H1 (cell line): ENCODE data around the gene DCTN2. TPM values are rescaled to one million over a fixed set of nuclear protein-coding genes. Genes with fewer than 3 reads are reported as not detected.

ENCODE experiments used
- CTCF ChIA-PET: fragments of 300-600 bp; sonication (Branson Sonifier 250); formaldehyde crosslinking; loops from one replicate; lab custom pipeline; 2021; ENCODE audit not compliant: partially characterized antibody; lab: Charles Lee
- POLR2A ChIA-PET: fragments of 300-600 bp; sonication (Branson Sonifier 250); formaldehyde crosslinking; loops from one replicate; lab custom pipeline; 2021; ENCODE audit warnings: inconsistent platforms; ENCODE audit not compliant: partially characterized antibody; lab: Charles Lee
- DNase-seq, 2 experiments: peaks; one replicate each; pipeline versions ENCODE4 v3.0.0 to v3.0.0-alpha.2; 2010 to 2022; ENCODE audit warnings: low spot score in 2 of 2, low read depth in 1 of 2, mixed read lengths in 1 of 2
- FAIRE-seq: peaks from 2 replicates; lab custom pipeline; 2011; peaks lifted over from hg19 to GRCh38; lab: Jason Lieb, UNC
- H2AFZ ChIP-seq: 2 replicates; pipeline ENCODE4 v1.8.1; 2012; ENCODE audit warnings: low read length, inconsistent platforms
- H2AK5ac ChIP-seq: 2 replicates; pipeline ENCODE4 v1.6.1; 2013; ENCODE audit warnings: low read depth, low read length
- H2BK120ac ChIP-seq: replicated peaks from 2 replicates; pipeline ENCODE3; 2013; ENCODE audit warnings: low read depth, low read length, inconsistent platforms
- H2BK12ac ChIP-seq: 2 replicates; pipeline ENCODE4 v1.6.1; 2013; ENCODE audit warnings: low read depth, low read length
- H2BK15ac ChIP-seq: 2 replicates; pipeline ENCODE4 v1.6.1; 2013; ENCODE audit warnings: low read length
- H2BK20ac ChIP-seq: 2 replicates; pipeline ENCODE4 v1.6.1; 2013; ENCODE audit warnings: low read length
- H2BK5ac ChIP-seq: 2 replicates; pipeline ENCODE4 v1.6.1; 2013; ENCODE audit warnings: low read depth, low read length
- H3K14ac ChIP-seq: 2 replicates; pipeline ENCODE4 v1.6.1; 2013; ENCODE audit warnings: inconsistent platforms; ENCODE audit not compliant: insufficient read length
- H3K18ac ChIP-seq: 2 replicates; pipeline ENCODE4 v1.6.1; 2013; ENCODE audit warnings: low read length; ENCODE audit errors: extremely low read depth
- H3K23ac ChIP-seq: 2 replicates; pipeline ENCODE4 v1.6.1; 2013; ENCODE audit warnings: inconsistent platforms; ENCODE audit not compliant: insufficient read length
- H3K23me2 ChIP-seq: 2 replicates; pipeline ENCODE4 v1.6.1; 2013; ENCODE audit warnings: low read depth, low read length
- H3K27ac ChIP-seq: 2 replicates; pipeline ENCODE4 v1.6.1; 2011; ENCODE audit warnings: low read depth, low read length, inconsistent platforms
- H3K27me3 ChIP-seq, 4 experiments: replicated peaks in 1 of 4; 1 replicate in 1 of 4; 2 replicates in 3 of 4; pipeline versions ENCODE4 v1.6.1 to v1.8.1; 2011 to 2013; ENCODE audit warnings: low read length in 3 of 4, mild to moderate bottlenecking in 3 of 4, inconsistent platforms in 2 of 4, mixed read lengths in 2 of 4, moderate library complexity in 1 of 4; ENCODE audit not compliant: control insufficient read depth in 3 of 4, insufficient read depth in 3 of 4; ENCODE audit errors: extremely low read depth in 1 of 4
- H3K36me3 ChIP-seq, 4 experiments: 2 replicates each; pipeline versions ENCODE4 v1.6.1 to v1.8.1; 2011 to 2013; ENCODE audit warnings: mild to moderate bottlenecking in 4 of 4, low read length in 3 of 4, moderate library complexity in 2 of 4, control low read depth in 1 of 4, inconsistent platforms in 1 of 4; ENCODE audit not compliant: insufficient read depth in 4 of 4, control insufficient read depth in 2 of 4
- H3K4ac ChIP-seq: replicated peaks from 2 replicates; pipeline ENCODE3; 2013; ENCODE audit warnings: low read length, low read depth, mixed read lengths, inconsistent platforms; ENCODE audit not compliant: insufficient read length
- H3K4me1 ChIP-seq, 4 experiments: replicated peaks in 1 of 4; 1 replicate in 1 of 4; 2 replicates in 3 of 4; pipeline versions ENCODE4 v1.6.1 to v1.8.1; 2011 to 2013; ENCODE audit warnings: low read length in 3 of 4, inconsistent platforms in 2 of 4, mixed read lengths in 1 of 4; ENCODE audit not compliant: insufficient read depth in 4 of 4, control insufficient read depth in 3 of 4
- H3K4me2 ChIP-seq, 2 experiments: 2 replicates each; pipeline versions ENCODE4 v1.6.1 to v1.8.1; 2011 to 2013; ENCODE audit warnings: low read depth in 2 of 2, low read length in 2 of 2, control low read depth in 1 of 2, inconsistent platforms in 1 of 2, mild to moderate bottlenecking in 1 of 2; ENCODE audit not compliant: insufficient read depth in 1 of 2
- H3K4me3 ChIP-seq, 4 experiments: fragments of 200-600, 300-600 bp in 1 of 4; sonication (generic), shearing (Covaris generic), sonication (Bioruptor Twin) in 1 of 4; 2 replicates each; pipeline versions ENCODE4 v1.5.1 to v1.8.1; 2011 to 2016; ENCODE audit warnings: low read length in 4 of 4, low read depth in 3 of 4, control low read depth in 2 of 4, inconsistent platforms in 2 of 4, mild to moderate bottlenecking in 2 of 4, mixed read lengths in 1 of 4, moderate library complexity in 1 of 4; ENCODE audit not compliant: insufficient read depth in 2 of 4; ENCODE audit errors: extremely low read depth in 1 of 4
- H3K56ac ChIP-seq: replicated peaks from 2 replicates; pipeline ENCODE3; 2013; ENCODE audit warnings: low read depth, mild to moderate bottlenecking, mixed read lengths, low read length, inconsistent platforms; ENCODE audit not compliant: insufficient read length
- H3K79me1 ChIP-seq: 2 replicates; pipeline ENCODE4 v1.6.1; 2013; ENCODE audit warnings: low read depth, low read length, control low read depth
- H3K79me2 ChIP-seq, 2 experiments: 2 replicates each; pipeline versions ENCODE4 v1.6.1 to v1.8.1; 2012 to 2013; ENCODE audit warnings: low read length in 2 of 2, mild to moderate bottlenecking in 2 of 2, inconsistent platforms in 1 of 2; ENCODE audit not compliant: insufficient read depth in 2 of 2, control insufficient read depth in 1 of 2
- H3K9ac ChIP-seq, 4 experiments: replicated peaks in 1 of 4; 1 replicate in 1 of 4; 2 replicates in 3 of 4; pipeline versions ENCODE4 v1.6.1 to v1.8.1; 2011 to 2013; ENCODE audit warnings: low read depth in 3 of 4, low read length in 3 of 4, control low read depth in 2 of 4, mild to moderate bottlenecking in 2 of 4, moderate library complexity in 2 of 4, inconsistent platforms in 1 of 4; ENCODE audit errors: extremely low read depth in 1 of 4
- H3K9me3 ChIP-seq, 2 experiments: 2 replicates each; pipeline versions ENCODE4 v1.6.1 to v1.8.1; 2012 to 2013; ENCODE audit warnings: mild to moderate bottlenecking in 2 of 2, moderate library complexity in 2 of 2, control low read depth in 1 of 2, inconsistent platforms in 1 of 2, low read depth in 1 of 2, low read length in 1 of 2, mixed read lengths in 1 of 2; ENCODE audit not compliant: insufficient read depth in 2 of 2
- H4K20me1 ChIP-seq, 2 experiments: replicated peaks in 1 of 2; 2 replicates each; pipeline versions ENCODE3 to v1.8.1; 2011 to 2013; ENCODE audit warnings: inconsistent platforms in 2 of 2, low read length in 2 of 2, mild to moderate bottlenecking in 1 of 2; ENCODE audit not compliant: insufficient read depth in 2 of 2, control insufficient read depth in 1 of 2
- H4K5ac ChIP-seq: 2 replicates; pipeline ENCODE4 v1.6.1; 2013; ENCODE audit warnings: low read length, low read depth, mixed read lengths, inconsistent platforms; ENCODE audit not compliant: insufficient read length
- H4K8ac ChIP-seq: 2 replicates; pipeline ENCODE4 v1.8.0; 2013; ENCODE audit warnings: mild to moderate bottlenecking, moderate library complexity, low read length, inconsistent platforms; ENCODE audit not compliant: insufficient read depth; ENCODE audit errors: extremely low read depth
- H4K91ac ChIP-seq: replicated peaks from 2 replicates; pipeline ENCODE3; 2013; ENCODE audit warnings: low read length, mixed read lengths, inconsistent platforms; ENCODE audit not compliant: insufficient read length
- BACH1 ChIP-seq: IDR thresholded peaks from 2 replicates; pipeline ENCODE4 v1.6.1; 2012; ENCODE audit warnings: low read length, improper control_type of control experiment
- CHD1 ChIP-seq: IDR thresholded peaks from 2 replicates; pipeline ENCODE4 v1.6.1; 2012; ENCODE audit warnings: low read depth, low read length, improper control_type of control experiment
- FOSL1 ChIP-seq: IDR thresholded peaks from 2 replicates; pipeline ENCODE4 v1.6.1; 2011; ENCODE audit warnings: mild to moderate bottlenecking, low read depth, low read length, moderate library complexity; ENCODE audit not compliant: insufficient read depth
- JUN ChIP-seq: IDR thresholded peaks from 2 replicates; pipeline ENCODE4 v1.6.1; 2011; ENCODE audit warnings: low read depth, mild to moderate bottlenecking, improper control_type of control experiment, low read length
- KDM1A ChIP-seq: fragments of 200-600, 300-600 bp; sonication (generic); IDR thresholded peaks from 2 replicates; pipeline ENCODE4 v1.7.1; 2016; ENCODE audit warnings: mild to moderate bottlenecking, low read length, borderline replicate concordance
- KDM4A ChIP-seq: IDR thresholded peaks from one replicate; pipeline ENCODE4 v1.7.1; 2012; ENCODE audit warnings: low read depth, mild to moderate bottlenecking, moderate library complexity, low read length, inconsistent platforms; ENCODE audit not compliant: severe bottlenecking
- RNF2 ChIP-seq: fragments of 200-900, 300-1000 bp; sonication (generic); IDR thresholded peaks from 2 replicates; pipeline ENCODE4 v1.7.1; 2016; ENCODE audit warnings: borderline replicate concordance, low read depth, mild to moderate bottlenecking, antibody characterized with exemption, low read length; ENCODE audit not compliant: poor library complexity, severe bottlenecking; ENCODE audit errors: missing control alignments
- SIX5 ChIP-seq: IDR thresholded peaks from 2 replicates; pipeline ENCODE4 v1.6.1; 2011; ENCODE audit warnings: mild to moderate bottlenecking, low read depth, low read length
- TBP ChIP-seq: IDR thresholded peaks from 2 replicates; pipeline ENCODE4 v1.6.1; 2011; ENCODE audit warnings: low read depth, low read length, improper control_type of control experiment
- TCF12 ChIP-seq: IDR thresholded peaks from 2 replicates; pipeline ENCODE4 v1.6.1; 2011; ENCODE audit warnings: low read depth, mild to moderate bottlenecking, low read length
- YY1 ChIP-seq: IDR thresholded peaks from 2 replicates; pipeline ENCODE4 v1.6.1; 2011; ENCODE audit warnings: low read depth, mild to moderate bottlenecking, low read length
- WGBS, 2 experiments: shearing (Covaris generic) in 1 of 2; methylation state at CpG; one replicate each; pipeline versions ENCODE4 v1.1.6 to v1.1.7; 2013 to 2015; ENCODE audit warnings: low lambda C conversion rate in 2 of 2, mixed read lengths in 2 of 2, inconsistent platforms in 1 of 2, low coverage in 1 of 2, missing lambda C conversion rate in 1 of 2; ENCODE audit not compliant: insufficient replicate concordance in 2 of 2, insufficient coverage in 1 of 2, insufficient read length in 1 of 2; ENCODE audit errors: extremely low coverage in 1 of 2, missing lambda C conversion rate in 1 of 2; 5-methylcytosine and 5-hydroxymethylcytosine counted together
- polyA plus RNA-seq, 7 experiments: library from polyadenylated mRNA; depleted of rRNA in 3 of 7; stranded (reverse) in 5 of 7; unstranded in 2 of 7; fragments of >200 nt in 5 of 7; fragments of 200-250 nt in 2 of 7; gene quantifications; 1 replicate in 5 of 7; 2 replicates in 1 of 7; 4 replicates in 1 of 7; pipeline versions ENCODE4 v1.2.1 to v1.2.3, GENCODE V29; 2011 to 2013; ENCODE audit warnings: missing spikeins in 2 of 7, mixed read lengths in 2 of 7
- total RNA-seq: library from RNA; stranded (reverse); fragmentation: NEBNext Ultra II Directional; extraction: Animal tissue kit (Norgen Biotek cat#: 25700); gene quantifications from 2 replicates; pipeline ENCODE4 v1.2.1, GENCODE V29; 2021
- TF ChIP-seq, protein P1 (sequence below): IDR thresholded peaks from 2 replicates; pipeline ENCODE4 v1.6.1; 2012; ENCODE audit warnings: inconsistent platforms

Gene DCTN2
- total and polyA plus RNA-seq, 2 of the 8 experiments (the other 6 are each of a cell fraction or from before 2014, with no cell fraction given), result 90.3 to 91.9 TPM

DNA sequence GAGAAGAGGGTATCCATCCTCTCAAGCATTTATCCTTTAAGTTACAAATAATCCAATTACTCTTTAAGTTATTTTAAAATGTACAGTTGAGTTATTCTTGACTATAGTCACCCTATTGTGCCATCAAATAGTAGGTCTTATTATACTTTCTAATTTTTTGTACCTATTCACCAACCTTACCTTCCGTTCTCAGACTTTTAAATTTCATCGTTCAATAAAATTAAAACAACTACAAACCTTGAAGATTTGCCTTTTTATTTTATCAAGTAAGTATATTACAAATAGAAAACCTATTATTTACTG lies 972 bp upstream of the DCTN2 start:
- H3K56ac ChIP-seq, result no peak overlapping the region
- H2BK15ac ChIP-seq, result no peak overlapping the region
- H4K20me1 ChIP-seq, result peaks cover 9 to 12% of the 10 kb centered on the region in 2 experiments
- H3K4me1 ChIP-seq, result peaks cover 9 to 29% (median 11%) of the 10 kb centered on the region in 4 experiments; a peak in 6 of 7 replicates
- no peak overlapping the region for H2BK12ac ChIP-seq
- ChIA-PET POLR2A (interaction anchor here (1.1 to 2.0 kb wide), 3 partner anchors 10 to 28 kb away, joined by 3 to 12 read pairs (median 5); partner anchors contain the start of gene DDIT3), CTCF (no interaction called here)
- H2BK5ac ChIP-seq, result no peak overlapping the region
- no peaks in the 10 kb centered on the region for H3K36me3 ChIP-seq
- no peak overlapping the region for H3K18ac ChIP-seq
- H2BK20ac ChIP-seq, result no peak overlapping the region
- peaks cover 4 to 46% of the 10 kb centered on the region in 2 experiments; a peak in 3 of 4 replicates for H3K79me2 ChIP-seq
- no peak overlapping the region; a peak in 1 of 4 replicates for H3K4me2 ChIP-seq
- H3K27me3 ChIP-seq, result peaks cover 0 to 5% (median 3%) of the 10 kb centered on the region in 4 experiments; a peak in 2 of 7 replicates
- no peak overlapping the region for H2AFZ ChIP-seq
- H3K27ac ChIP-seq, result no peak overlapping the region
- no peak overlapping the region for H2BK120ac ChIP-seq
- H3K9ac ChIP-seq, result no peak overlapping the region
- H3K9me3 ChIP-seq, result no peaks in the 10 kb centered on the region
- H3K23ac ChIP-seq, result no peak overlapping the region
- no peak overlapping the region for H3K4me3 ChIP-seq
- no peak overlapping the region for H4K91ac ChIP-seq
- H4K8ac ChIP-seq, result no peak overlapping the region
- peaks cover 19% of the 10 kb centered on the region for H3K23me2 ChIP-seq
- no peak overlapping the region for H2AK5ac ChIP-seq
- DNase-seq (no peak), FAIRE-seq (no peak)
- 88 to 100% methylated on average over 2 of the region's 2 CpGs for WGBS, 2 experiments
- H4K5ac ChIP-seq, result no peak overlapping the region
- H3K14ac ChIP-seq, result no peak overlapping the region
- H3K4ac ChIP-seq, result no peak overlapping the region
- H3K79me1 ChIP-seq, result peaks cover 8% of the 10 kb centered on the region
- TF ChIP-seq CHD1 (no peak), KDM4A (no peak), JUN (no peak), BACH1 (no peak), RNF2 (no peak), KDM1A (no peak), SIX5 (no peak), TCF12 (no peak), FOSL1 (no peak), TBP (no peak), YY1 (no peak)
- TF ChIP-seq, protein P1, sequence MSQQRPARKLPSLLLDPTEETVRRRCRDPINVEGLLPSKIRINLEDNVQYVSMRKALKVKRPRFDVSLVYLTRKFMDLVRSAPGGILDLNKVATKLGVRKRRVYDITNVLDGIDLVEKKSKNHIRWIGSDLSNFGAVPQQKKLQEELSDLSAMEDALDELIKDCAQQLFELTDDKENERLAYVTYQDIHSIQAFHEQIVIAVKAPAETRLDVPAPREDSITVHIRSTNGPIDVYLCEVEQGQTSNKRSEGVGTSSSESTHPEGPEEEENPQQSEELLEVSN, result no peak
